PFSK-1 (cell line): ENCODE results near the gene C1QTNF2.

ENCODE experiments used
- FOXP2 ChIP-seq: optimal IDR thresholded peaks from 2 replicates; pipeline ENCODE3; 2011; ENCODE audit warnings: borderline replicate concordance, control low read depth, inconsistent platforms; ENCODE audit not compliant: insufficient read depth; ENCODE audit errors: extremely low read length, extremely low read depth
- POLR2AphosphoS5 ChIP-seq: IDR thresholded peaks from 2 replicates; pipeline ENCODE4 v1.6.1; 2012; ENCODE audit warnings: low read depth, mild to moderate bottlenecking, control low read depth, low read length, moderate library complexity
- REST ChIP-seq, 2 experiments: IDR thresholded peaks; 2 replicates each; pipeline versions ENCODE4 v1.6.1 to v1.8.0; 2011 to 2012; ENCODE audit warnings: low read depth in 2 of 2, low read length in 2 of 2, control low read depth in 1 of 2, inconsistent platforms in 1 of 2, mild to moderate bottlenecking in 1 of 2, moderate library complexity in 1 of 2; ENCODE audit not compliant: insufficient read depth in 1 of 2
- SIN3A ChIP-seq: IDR thresholded peaks from 2 replicates; pipeline ENCODE4 v1.6.1; 2012; ENCODE audit warnings: mild to moderate bottlenecking, low read length, moderate library complexity, borderline replicate concordance; ENCODE audit not compliant: insufficient read depth
- TAF1 ChIP-seq: IDR thresholded peaks from 2 replicates; pipeline ENCODE4 v1.6.1; 2012; ENCODE audit warnings: low read length, control low read depth, borderline replicate concordance; ENCODE audit not compliant: insufficient read depth

The C1QTNF2 gene

GRCh38 chr5:160342413-160342941 lies 27.9 kb downstream of the C1QTNF2 start:
- TF ChIP-seq SIN3A, result no peak
- TF ChIP-seq FOXP2, result no peak
- TF ChIP-seq TAF1, result no peak
- TF ChIP-seq REST (IDR thresholded peaks at IDR 0.05; ENCODE audit: insufficient read depth in 1 of 2, low read depth in 2 of 2, low read length in 2 of 2), result no peak

GRCh38 chr5:160341309-160341870 lies 29.0 kb downstream of the C1QTNF2 start:
- TF ChIP-seq SIN3A, result no peak
- no peak for TF ChIP-seq POLR2AphosphoS5

GRCh38 chr5:160339406-160340130 lies 30.9 kb downstream of the C1QTNF2 start:
- TF ChIP-seq FOXP2 (no peak), SIN3A (no peak), POLR2AphosphoS5 (no peak), TAF1 (no peak), REST (IDR thresholded peaks at IDR 0.05; ENCODE audit: insufficient read depth in 1 of 2, low read depth in 2 of 2, low read length in 2 of 2) (no peak)

GRCh38 chr5:160333721-160334120 lies 36.7 kb downstream of the C1QTNF2 start:
- no peak for TF ChIP-seq TAF1
- TF ChIP-seq REST (IDR thresholded peaks at IDR 0.05; ENCODE audit: insufficient read depth in 1 of 2, low read depth in 2 of 2, low read length in 2 of 2), result no peak
- no peak for TF ChIP-seq POLR2AphosphoS5
- TF ChIP-seq SIN3A, result no peak
- no peak for TF ChIP-seq FOXP2

GRCh38 chr5:160330212-160330611 lies 40.2 kb downstream of the C1QTNF2 start:
- TF ChIP-seq REST (IDR thresholded peaks at IDR 0.05; ENCODE audit: insufficient read depth in 1 of 2, low read depth in 2 of 2, low read length in 2 of 2) (no peak), FOXP2 (no peak), SIN3A (no peak), POLR2AphosphoS5 (no peak), TAF1 (no peak)
